GM12864 (cell line): ENCODE measurements around the gene CHD3.

Experiments
- DNase-seq: peaks from one replicate; pipeline ENCODE4 v3.0.0-alpha.2; 2011; ENCODE audit warnings: low read depth
- H3K4me3 ChIP-seq: 2 replicates; pipeline ENCODE4 v1.5.1; 2011; ENCODE audit warnings: mild to moderate bottlenecking, low read depth, low read length, control low read depth
- TF ChIP-seq, protein P1 (sequence below): IDR thresholded peaks from 2 replicates; pipeline ENCODE4 v1.5.1; 2011; ENCODE audit warnings: low read depth, mild to moderate bottlenecking, moderate library complexity, low read length, control low read depth, inconsistent platforms; ENCODE audit errors: missing control alignments

The CHD3 gene

GRCh38 chr17:7961421-7961820, 72.8 kb downstream of the CHD3 start:
- no peak overlapping the region for H3K4me3 ChIP-seq
- TF ChIP-seq, protein P1, sequence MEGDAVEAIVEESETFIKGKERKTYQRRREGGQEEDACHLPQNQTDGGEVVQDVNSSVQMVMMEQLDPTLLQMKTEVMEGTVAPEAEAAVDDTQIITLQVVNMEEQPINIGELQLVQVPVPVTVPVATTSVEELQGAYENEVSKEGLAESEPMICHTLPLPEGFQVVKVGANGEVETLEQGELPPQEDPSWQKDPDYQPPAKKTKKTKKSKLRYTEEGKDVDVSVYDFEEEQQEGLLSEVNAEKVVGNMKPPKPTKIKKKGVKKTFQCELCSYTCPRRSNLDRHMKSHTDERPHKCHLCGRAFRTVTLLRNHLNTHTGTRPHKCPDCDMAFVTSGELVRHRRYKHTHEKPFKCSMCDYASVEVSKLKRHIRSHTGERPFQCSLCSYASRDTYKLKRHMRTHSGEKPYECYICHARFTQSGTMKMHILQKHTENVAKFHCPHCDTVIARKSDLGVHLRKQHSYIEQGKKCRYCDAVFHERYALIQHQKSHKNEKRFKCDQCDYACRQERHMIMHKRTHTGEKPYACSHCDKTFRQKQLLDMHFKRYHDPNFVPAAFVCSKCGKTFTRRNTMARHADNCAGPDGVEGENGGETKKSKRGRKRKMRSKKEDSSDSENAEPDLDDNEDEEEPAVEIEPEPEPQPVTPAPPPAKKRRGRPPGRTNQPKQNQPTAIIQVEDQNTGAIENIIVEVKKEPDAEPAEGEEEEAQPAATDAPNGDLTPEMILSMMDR: no peak
- no peak for DNase-seq
